Activated CD4-positive, alpha-beta memory T cell treated with anti-CD3 and anti-CD28 coated beads, Interleukin-2, amount 10 ng/mL, durations not matched to agents 7 days and 5 days (primary cell): ENCODE results near the gene KLHL42. TPM values are rescaled to one million over a fixed set of nuclear protein-coding genes. Genes with fewer than 3 reads are reported as not detected.

Experiments used
- CTCF ChIA-PET: fragments of 350-600 bp; sonication (Branson Sonifier 250); formaldehyde crosslinking; loops from one replicate; lab custom pipeline; 2021; ENCODE audit warnings: antibody characterized with exemption, inconsistent platforms; lab: Charles Lee
- POLR2A ChIA-PET: fragments of 350-600 bp; sonication (Branson Sonifier 250); formaldehyde crosslinking; loops from one replicate; lab custom pipeline; 2021; ENCODE audit warnings: antibody characterized with exemption; lab: Charles Lee
- DNase-seq: peaks from one replicate; pipeline ENCODE4 v3.0.0-alpha.2; 2020
- H3K27ac Mint-ChIP-seq: one replicate; pipeline ENCODE4 v1.8.0; 2021; ENCODE audit warnings: mild to moderate bottlenecking, mixed read lengths
- H3K27me3 Mint-ChIP-seq: one replicate; pipeline ENCODE4 v1.8.0; 2021; ENCODE audit warnings: mixed read lengths
- H3K36me3 Mint-ChIP-seq: one replicate; pipeline ENCODE4 v1.8.0; 2021; ENCODE audit warnings: low read depth, mixed read lengths
- H3K4me1 Mint-ChIP-seq: one replicate; pipeline ENCODE4 v1.8.0; 2021; ENCODE audit warnings: mixed read lengths
- H3K4me3 Mint-ChIP-seq: one replicate; pipeline ENCODE4 v1.8.0; 2021; ENCODE audit warnings: mild to moderate bottlenecking, mixed read lengths
- H3K9me3 Mint-ChIP-seq: one replicate; pipeline ENCODE4 v1.8.0; 2021; ENCODE audit warnings: mixed read lengths
- total RNA-seq, 2 experiments: library from RNA; stranded (reverse); gene quantifications; one replicate each; pipeline ENCODE4 v1.2.3, GENCODE V29; 2021

KLHL42 gene
- total RNA-seq, 2 experiments from 2014 or later, result 8.1 to 10.1 TPM

DNA sequence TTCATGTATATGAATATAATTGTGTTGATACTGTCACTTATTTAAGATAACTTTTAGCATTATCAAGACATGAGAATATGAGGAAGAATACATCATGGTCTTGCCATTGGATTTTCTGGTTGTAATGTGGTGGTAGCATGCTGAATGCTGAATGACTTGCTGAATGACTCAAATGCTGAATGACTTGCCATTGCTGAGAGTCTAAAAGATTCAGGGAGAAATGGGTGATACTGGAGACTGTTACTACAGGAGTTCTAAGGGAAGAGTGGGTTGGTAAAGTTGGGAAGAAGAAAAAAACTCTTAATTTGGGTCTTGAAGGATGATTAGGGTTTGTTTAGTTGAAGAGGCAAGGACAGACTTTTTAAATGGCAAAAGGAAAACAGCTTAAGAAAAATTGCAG, 72.1 kb downstream of the KLHL42 start:
- Mint-ChIP-seq H3K4me3 (no peak overlapping the region), H3K36me3 (no peaks in the 10 kb centered on the region), H3K9me3 (peaks cover 9% of the 10 kb centered on the region), H3K27me3 (peaks cover 39% of the 10 kb centered on the region), H3K4me1 (no peaks in the 10 kb centered on the region), H3K27ac (no peak overlapping the region)
- POLR2A ChIA-PET, result no interaction called here
- DNase-seq, result no peak
- CTCF ChIA-PET, result no interaction called here

Other genes with a start within 250 kb of the KLHL42 start
- gene REP15, start 83.8 kb upstream of the KLHL42 start, total RNA-seq, result not detected
- gene MRPS35, start 69.4 kb upstream of the KLHL42 start, total RNA-seq, result 10 to 100 TPM; 30.9 to 31.8 TPM
- gene MANSC4, start within 50 bp of the KLHL42 start, total RNA-seq, result not detected
- gene PTHLH, start 192.5 kb downstream of the KLHL42 start, total RNA-seq, result not detected